HEK293 (cell line): ENCODE results near the gene TEX261.

ENCODE experiments used
- CTCF ChIA-PET: fragments of 350-600 bp; formaldehyde crosslinking; extraction: SDS; loops from one replicate; lab custom pipeline; 2021; ENCODE audit warnings: antibody characterized with exemption; lab: Yijun Ruan, JAX
- POLR2A ChIA-PET: fragments of 300-600 bp; formaldehyde crosslinking; extraction: SDS; loops from one replicate; lab custom pipeline; 2020; ENCODE audit warnings: antibody characterized with exemption, inconsistent platforms; lab: Yijun Ruan, JAX
- H3K27ac ChIP-seq: fragments of 200-500 bp; sonication (Bioruptor generic); 2 replicates; pipeline ENCODE4 v1.5.1; 2014; ENCODE audit warnings: low read depth, low read length, control low read depth, inconsistent platforms; ENCODE audit errors: extremely low read depth
- H3K36me3 ChIP-seq, 2 experiments: fragments of 200-500 bp in 1 of 2; sonication (Bioruptor generic) in 1 of 2; 1 replicate in 1 of 2; 2 replicates in 1 of 2; pipeline ENCODE4 v1.5.1; 2014 to 2017; ENCODE audit warnings: inconsistent platforms in 2 of 2, low read length in 2 of 2; ENCODE audit not compliant: control insufficient read depth in 2 of 2, insufficient read depth in 1 of 2
- H3K4me1 ChIP-seq: fragments of 200-500 bp; sonication (Bioruptor generic); 2 replicates; pipeline ENCODE4 v1.5.1; 2014; ENCODE audit warnings: mild to moderate bottlenecking, low read length, inconsistent platforms; ENCODE audit not compliant: control insufficient read depth, insufficient read depth
- H3K4me3 ChIP-seq: 2 replicates; pipeline ENCODE4 v1.5.1; 2011; ENCODE audit warnings: low read depth, mild to moderate bottlenecking, control low read depth, low read length, moderate library complexity
- H3K9me3 ChIP-seq: fragments of 200-500 bp; sonication (Bioruptor generic); 2 replicates; pipeline ENCODE4 v1.5.1; 2014; ENCODE audit warnings: low read depth, low read length, inconsistent platforms; ENCODE audit not compliant: control insufficient read depth, insufficient read depth
- FEZF1 ChIP-seq: fragments of 450-650 bp; formaldehyde crosslinking; IDR thresholded peaks from 2 replicates; pipeline ENCODE4 v1.5.1; 2016; ENCODE audit warnings: missing biosample characterization, missing genetic modification characterization
- GFI1B ChIP-seq: fragments of 450-650 bp; formaldehyde crosslinking; IDR thresholded peaks from 2 replicates; pipeline ENCODE4 v1.5.1; 2016; ENCODE audit warnings: missing biosample characterization, missing genetic modification characterization
- GLI2 ChIP-seq: fragments of 450-650 bp; formaldehyde crosslinking; IDR thresholded peaks from 2 replicates; pipeline ENCODE4; 2017; ENCODE audit warnings: missing biosample characterization, missing genetic modification characterization, low read depth, borderline replicate concordance
- GLI4 ChIP-seq: fragments of 450-650 bp; formaldehyde crosslinking; IDR thresholded peaks from 2 replicates; pipeline ENCODE4 v1.5.1; 2016; ENCODE audit warnings: missing biosample characterization, missing genetic modification characterization
- HOXA7 ChIP-seq: sonication (generic); formaldehyde crosslinking; IDR thresholded peaks from 2 replicates; pipeline ENCODE4 v1.8.1; 2022; ENCODE audit warnings: missing genetic modification reagents, borderline replicate concordance
- KLF9 ChIP-seq: fragments of 450-650 bp; formaldehyde crosslinking; IDR thresholded peaks from 2 replicates; pipeline ENCODE4 v1.5.1; 2016; ENCODE audit warnings: missing biosample characterization, missing genetic modification characterization, low read depth
- SP7 ChIP-seq: fragments of 450-650 bp; formaldehyde crosslinking; IDR thresholded peaks from 2 replicates; pipeline ENCODE4 v1.5.1; 2016; ENCODE audit warnings: missing biosample characterization, missing genetic modification characterization
- TRIM28 ChIP-seq: IDR thresholded peaks from 2 replicates; pipeline ENCODE4 v1.6.1; 2011; ENCODE audit warnings: low read length, control low read depth, borderline replicate concordance
- ZEB2 ChIP-seq: fragments of 450-650 bp; formaldehyde crosslinking; IDR thresholded peaks from 2 replicates; pipeline ENCODE4 v1.5.1; 2016; ENCODE audit warnings: missing biosample characterization, missing genetic modification characterization
- ZFP3 ChIP-seq: fragments of 450-650 bp; formaldehyde crosslinking; IDR thresholded peaks from 2 replicates; pipeline ENCODE4 v1.5.1; 2016; ENCODE audit warnings: low read depth, missing biosample characterization, missing genetic modification characterization
- ZFP69B ChIP-seq: fragments of 450-650 bp; formaldehyde crosslinking; IDR thresholded peaks from 2 replicates; pipeline ENCODE4 v1.5.1; 2016; ENCODE audit warnings: missing biosample characterization, missing genetic modification characterization
- ZNF132 ChIP-seq: fragments of 450-650 bp; formaldehyde crosslinking; IDR thresholded peaks from 2 replicates; pipeline ENCODE4 v1.5.1; 2017; ENCODE audit warnings: missing biosample characterization, missing genetic modification characterization, borderline replicate concordance
- ZNF211 ChIP-seq: fragments of 450-650 bp; formaldehyde crosslinking; IDR thresholded peaks from 2 replicates; pipeline ENCODE4 v1.5.1; 2016; ENCODE audit warnings: low read depth, missing biosample characterization, missing genetic modification characterization
- ZNF221 ChIP-seq: fragments of 450-650 bp; formaldehyde crosslinking; IDR thresholded peaks from 2 replicates; pipeline ENCODE4 v1.5.1; 2017; ENCODE audit warnings: missing biosample characterization, missing genetic modification characterization, borderline replicate concordance
- ZNF24 ChIP-seq: fragments of 450-650 bp; formaldehyde crosslinking; IDR thresholded peaks from 2 replicates; pipeline ENCODE4 v1.5.1; 2016; ENCODE audit warnings: missing biosample characterization, missing genetic modification characterization
- ZNF274 ChIP-seq, 2 experiments: fragments of 200-500 bp in 1 of 2; fragments of 450-650 bp in 1 of 2; sonication (Bioruptor generic) in 1 of 2; formaldehyde crosslinking in 1 of 2; IDR thresholded peaks; 2 replicates each; pipeline versions ENCODE4 v1.5.1 to v1.6.1; 2014 to 2016; ENCODE audit warnings: borderline replicate concordance in 1 of 2, inconsistent platforms in 1 of 2, low read length in 1 of 2, missing biosample characterization in 1 of 2, missing genetic modification characterization in 1 of 2
- ZNF324 ChIP-seq: fragments of 450-650 bp; formaldehyde crosslinking; IDR thresholded peaks from 2 replicates; pipeline ENCODE4 v1.5.1; 2016; ENCODE audit warnings: missing biosample characterization, missing genetic modification characterization
- ZNF341 ChIP-seq: fragments of 450-650 bp; formaldehyde crosslinking; IDR thresholded peaks from 2 replicates; pipeline ENCODE4; 2016; ENCODE audit warnings: low read depth, missing biosample characterization, missing genetic modification characterization
- ZNF366 ChIP-seq: fragments of 450-650 bp; formaldehyde crosslinking; conservative IDR thresholded peaks from 2 replicates; pipeline ENCODE4 v1.5.1; 2016; ENCODE audit warnings: missing biosample characterization, missing genetic modification characterization
- ZNF398 ChIP-seq: fragments of 450-650 bp; formaldehyde crosslinking; IDR thresholded peaks from 2 replicates; pipeline ENCODE4 v1.5.1; 2017; ENCODE audit warnings: missing biosample characterization, missing genetic modification characterization
- ZNF416 ChIP-seq: fragments of 450-650 bp; formaldehyde crosslinking; IDR thresholded peaks from 2 replicates; pipeline ENCODE4 v1.5.1; 2016; ENCODE audit warnings: missing biosample characterization, missing genetic modification characterization
- ZNF529 ChIP-seq: fragments of 450-650 bp; formaldehyde crosslinking; IDR thresholded peaks from 2 replicates; pipeline ENCODE4 v1.5.1; 2017; ENCODE audit warnings: missing genetic modification characterization, missing biosample characterization; ENCODE audit not compliant: insufficient replicate concordance
- ZNF600 ChIP-seq: fragments of 450-650 bp; formaldehyde crosslinking; IDR thresholded peaks from 2 replicates; pipeline ENCODE4 v1.5.1; 2016; ENCODE audit warnings: missing biosample characterization, missing genetic modification characterization
- ZNF747 ChIP-seq: fragments of 450-650 bp; formaldehyde crosslinking; IDR thresholded peaks from 2 replicates; pipeline ENCODE4 v1.5.1; 2016; ENCODE audit warnings: missing biosample characterization, missing genetic modification characterization
- ZNF76 ChIP-seq: fragments of 450-650 bp; formaldehyde crosslinking; IDR thresholded peaks from 2 replicates; pipeline ENCODE4; 2016; ENCODE audit warnings: low read depth, missing biosample characterization, missing genetic modification characterization, borderline replicate concordance
- ZNF777 ChIP-seq: fragments of 450-650 bp; formaldehyde crosslinking; IDR thresholded peaks from 2 replicates; pipeline ENCODE4 v1.5.1; 2017; ENCODE audit warnings: missing biosample characterization, missing genetic modification characterization, borderline replicate concordance
- TF ChIP-seq, protein P1 (sequence below): fragments of 450-650 bp; formaldehyde crosslinking; IDR thresholded peaks from 2 replicates; pipeline ENCODE4 v1.5.1; 2016; ENCODE audit warnings: missing biosample characterization, missing genetic modification characterization
- TF ChIP-seq, protein P2 (sequence below): fragments of 450-650 bp; formaldehyde crosslinking; IDR thresholded peaks from 2 replicates; pipeline ENCODE4 v1.5.1; 2016; ENCODE audit warnings: missing biosample characterization, missing genetic modification characterization

The TEX261 gene

GRCh38 chr2:70941701-70942100 is 53.0 kb downstream of the TEX261 start:
- Histone ChIP-seq H3K36me3 (peaks cover 0 to 10% of the 10 kb centered on the region in 2 experiments; a peak in 2 of 3 replicates), H3K9me3 (no peaks in the 10 kb centered on the region), H3K4me1 (peaks cover 2% of the 10 kb centered on the region; the same call in 1 of the 2 replicates), H3K27ac (no peak overlapping the region), H3K4me3 (no peak overlapping the region)
- POLR2A ChIA-PET, result no interaction called here
- TF ChIP-seq ZNF24 (tag by site-specific recombination) (no peak), GLI2 (tag by site-specific recombination) (no peak), FEZF1 (tag by site-specific recombination) (no peak), ZNF747 (tag by site-specific recombination) (no peak), KLF9 (tag by site-specific recombination) (no peak), ZNF76 (tag by site-specific recombination) (no peak), ZNF777 (no peak), HOXA7 (CRISPR knock-in tag) (no peak), TRIM28 (no peak), ZNF211 (tag by site-specific recombination) (no peak), ZNF132 (tag by site-specific recombination) (no peak), GLI4 (tag by site-specific recombination) (no peak), ZNF416 (tag by site-specific recombination) (no peak), ZEB2 (tag by site-specific recombination) (no peak), GFI1B (tag by site-specific recombination) (no peak)
- TF ChIP-seq, protein P1, sequence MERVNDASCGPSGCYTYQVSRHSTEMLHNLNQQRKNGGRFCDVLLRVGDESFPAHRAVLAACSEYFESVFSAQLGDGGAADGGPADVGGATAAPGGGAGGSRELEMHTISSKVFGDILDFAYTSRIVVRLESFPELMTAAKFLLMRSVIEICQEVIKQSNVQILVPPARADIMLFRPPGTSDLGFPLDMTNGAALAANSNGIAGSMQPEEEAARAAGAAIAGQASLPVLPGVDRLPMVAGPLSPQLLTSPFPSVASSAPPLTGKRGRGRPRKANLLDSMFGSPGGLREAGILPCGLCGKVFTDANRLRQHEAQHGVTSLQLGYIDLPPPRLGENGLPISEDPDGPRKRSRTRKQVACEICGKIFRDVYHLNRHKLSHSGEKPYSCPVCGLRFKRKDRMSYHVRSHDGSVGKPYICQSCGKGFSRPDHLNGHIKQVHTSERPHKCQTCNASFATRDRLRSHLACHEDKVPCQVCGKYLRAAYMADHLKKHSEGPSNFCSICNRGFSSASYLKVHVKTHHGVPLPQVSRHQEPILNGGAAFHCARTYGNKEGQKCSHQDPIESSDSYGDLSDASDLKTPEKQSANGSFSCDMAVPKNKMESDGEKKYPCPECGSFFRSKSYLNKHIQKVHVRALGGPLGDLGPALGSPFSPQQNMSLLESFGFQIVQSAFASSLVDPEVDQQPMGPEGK (tag by site-specific recombination), result no peak
- CTCF ChIA-PET, result interaction anchor here (1.0 to 2.6 kb wide), 5 partner anchors 19 to 80 kb away, joined by 3 to 9 read pairs (median 3); no protein-coding TSS in a partner anchor

DNA sequence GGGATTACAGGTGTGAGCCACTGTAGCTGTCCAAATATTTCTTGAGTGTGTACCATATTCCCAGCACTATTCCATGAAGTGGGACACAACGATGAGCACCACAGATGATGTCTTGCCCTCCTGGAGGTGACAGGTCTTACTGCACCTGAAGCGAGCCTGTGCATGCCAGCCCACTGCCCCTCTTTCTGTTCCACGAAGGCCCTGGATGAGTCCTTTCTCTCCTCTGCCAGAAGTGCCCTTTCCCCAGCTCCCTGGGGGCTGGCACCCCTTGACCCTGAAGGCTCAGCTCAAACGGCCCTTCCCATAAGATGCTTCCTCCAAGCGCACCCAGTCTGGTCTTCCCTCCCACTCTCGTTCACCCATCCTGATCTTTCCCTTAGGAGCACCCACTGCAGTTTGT is 53.5 kb downstream of the TEX261 start:
- TF ChIP-seq ZFP69B (tag by site-specific recombination) (no peak), ZNF274 (IDR thresholded peaks at IDR 0.05; ENCODE audit: low read length) (no peak), ZNF274 (tag by site-specific recombination; IDR thresholded peaks at IDR 0.05; ENCODE audit: borderline replicate concordance) (no peak), SP7 (tag by site-specific recombination) (no peak), ZNF600 (tag by site-specific recombination) (no peak), ZNF324 (no peak), ZNF221 (tag by site-specific recombination) (no peak), ZNF366 (no peak), ZNF529 (tag by site-specific recombination) (no peak), ZNF398 (no peak), ZFP3 (tag by site-specific recombination) (no peak), ZNF341 (tag by site-specific recombination) (no peak)
- TF ChIP-seq, protein P2, sequence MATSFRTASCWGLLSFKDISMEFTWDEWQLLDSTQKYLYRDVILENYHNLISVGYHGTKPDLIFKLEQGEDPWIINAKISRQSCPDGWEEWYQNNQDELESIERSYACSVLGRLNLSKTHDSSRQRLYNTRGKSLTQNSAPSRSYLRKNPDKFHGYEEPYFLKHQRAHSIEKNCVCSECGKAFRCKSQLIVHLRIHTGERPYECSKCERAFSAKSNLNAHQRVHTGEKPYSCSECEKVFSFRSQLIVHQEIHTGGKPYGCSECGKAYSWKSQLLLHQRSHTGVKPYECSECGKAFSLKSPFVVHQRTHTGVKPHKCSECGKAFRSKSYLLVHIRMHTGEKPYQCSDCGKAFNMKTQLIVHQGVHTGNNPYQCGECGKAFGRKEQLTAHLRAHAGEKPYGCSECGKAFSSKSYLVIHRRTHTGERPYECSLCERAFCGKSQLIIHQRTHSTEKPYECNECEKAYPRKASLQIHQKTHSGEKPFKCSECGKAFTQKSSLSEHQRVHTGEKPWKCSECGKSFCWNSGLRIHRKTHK, result no peak
- TF ChIP-seq, all 188 proteins: peak for 0
- ChIA-PET POLR2A (no interaction called here), CTCF (interaction anchor here (1.2 to 2.6 kb wide), 2 partner anchors 70 to 79 kb away, joined by 3 to 9 read pairs; no protein-coding TSS in a partner anchor)

More for the DNA sequence above, 53.5 kb downstream of the TEX261 start:
- H3K27ac ChIP-seq, result no peak overlapping the region
- peaks cover 0 to 10% of the 10 kb centered on the region in 2 experiments; a peak in 2 of 3 replicates for H3K36me3 ChIP-seq
- no peaks in the 10 kb centered on the region for H3K9me3 ChIP-seq
- no peak overlapping the region for H3K4me3 ChIP-seq
- H3K4me1 ChIP-seq, result peaks cover 2% of the 10 kb centered on the region; the same call in 1 of the 2 replicates
